Measurements from ENCODE around the gene KRT86.

DNA sequence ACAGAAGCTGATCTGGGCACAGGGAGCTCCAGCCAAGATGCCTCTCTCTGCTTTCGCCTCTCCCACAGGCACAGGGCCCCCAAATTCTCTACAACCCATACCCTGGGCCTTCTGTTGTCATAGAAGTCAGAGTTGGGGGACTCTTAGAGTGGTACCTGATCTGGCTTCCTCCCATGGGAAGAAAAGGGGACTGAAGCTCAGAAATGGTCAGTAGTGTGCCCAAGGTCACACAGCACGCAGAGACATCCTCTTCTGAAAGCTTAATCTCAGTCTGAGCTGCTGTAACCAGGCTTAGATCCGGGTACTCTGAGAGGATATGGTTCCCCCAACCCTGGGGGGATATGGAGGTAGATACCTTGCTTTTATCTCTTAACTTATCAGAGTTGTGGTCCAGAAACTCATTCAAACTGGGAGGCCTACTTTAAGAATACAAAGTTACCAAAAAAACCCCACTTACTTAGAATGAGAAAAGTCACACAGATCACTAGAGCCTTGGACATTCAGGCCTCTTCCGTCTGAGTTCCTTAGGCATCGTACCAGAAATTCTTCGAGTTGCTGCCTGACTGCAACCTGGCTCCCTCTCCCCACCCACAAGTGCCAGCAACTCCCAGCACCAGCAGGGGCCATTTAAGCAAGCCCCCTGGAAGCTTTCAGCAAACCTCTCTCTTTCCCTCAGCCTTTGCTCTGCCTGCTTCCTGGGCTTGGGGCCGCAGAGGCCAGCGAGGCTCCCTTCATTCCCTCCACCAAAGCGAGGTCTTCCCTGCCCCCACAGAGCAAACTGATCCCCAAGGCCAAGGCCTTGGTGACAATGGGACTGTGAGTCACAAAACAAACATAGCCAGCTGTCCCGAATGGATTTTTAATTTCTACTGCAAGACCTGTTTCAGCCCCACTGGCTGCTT, 27.5 kb upstream of the KRT86 start:
- TF ChIP-seq EZH2 (conservative IDR thresholded peaks at IDR 0.05; ENCODE audit: low read depth, low read length) (no peak), POLR2AphosphoS5 (IDR thresholded peaks at IDR 0.05; ENCODE audit: low read depth, low read length) (no peak), ARID2 (CRISPR knock-in tag; IDR thresholded peaks at IDR 0.05; ENCODE audit: borderline replicate concordance) (no peak), ZNF121 (CRISPR knock-in tag; IDR thresholded peaks at IDR 0.05) (no peak), NR1H2 (CRISPR knock-in tag; IDR thresholded peaks at IDR 0.05; ENCODE audit: borderline replicate concordance, low read depth) (no peak), CC2D1A (CRISPR knock-in tag; IDR thresholded peaks at IDR 0.05) (no peak), TERF1 (CRISPR knock-in tag; IDR thresholded peaks at IDR 0.05) (no peak), MYC (CRISPR knock-in tag; IDR thresholded peaks at IDR 0.05; ENCODE audit: borderline replicate concordance) (no peak), AGO1 (IDR thresholded peaks at IDR 0.05; ENCODE audit: low read depth, low read length, poor library complexity, severe bottlenecking) (no peak)
- TF ChIP-seq, protein P1, sequence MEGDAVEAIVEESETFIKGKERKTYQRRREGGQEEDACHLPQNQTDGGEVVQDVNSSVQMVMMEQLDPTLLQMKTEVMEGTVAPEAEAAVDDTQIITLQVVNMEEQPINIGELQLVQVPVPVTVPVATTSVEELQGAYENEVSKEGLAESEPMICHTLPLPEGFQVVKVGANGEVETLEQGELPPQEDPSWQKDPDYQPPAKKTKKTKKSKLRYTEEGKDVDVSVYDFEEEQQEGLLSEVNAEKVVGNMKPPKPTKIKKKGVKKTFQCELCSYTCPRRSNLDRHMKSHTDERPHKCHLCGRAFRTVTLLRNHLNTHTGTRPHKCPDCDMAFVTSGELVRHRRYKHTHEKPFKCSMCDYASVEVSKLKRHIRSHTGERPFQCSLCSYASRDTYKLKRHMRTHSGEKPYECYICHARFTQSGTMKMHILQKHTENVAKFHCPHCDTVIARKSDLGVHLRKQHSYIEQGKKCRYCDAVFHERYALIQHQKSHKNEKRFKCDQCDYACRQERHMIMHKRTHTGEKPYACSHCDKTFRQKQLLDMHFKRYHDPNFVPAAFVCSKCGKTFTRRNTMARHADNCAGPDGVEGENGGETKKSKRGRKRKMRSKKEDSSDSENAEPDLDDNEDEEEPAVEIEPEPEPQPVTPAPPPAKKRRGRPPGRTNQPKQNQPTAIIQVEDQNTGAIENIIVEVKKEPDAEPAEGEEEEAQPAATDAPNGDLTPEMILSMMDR (CRISPR knock-in tag; IDR thresholded peaks at IDR 0.05), result no peak

Measured in HepG2 (cell line).